Mesendoderm (in vitro differentiated cells): ENCODE results near the gene GRB10.

ENCODE experiments used
- DNase-seq: peaks from one replicate; pipeline ENCODE4 v3.0.0; 2013
- H2AK5ac ChIP-seq: 2 replicates; pipeline ENCODE4 v1.6.1; 2013; ENCODE audit warnings: low read length, inconsistent platforms
- H2BK120ac ChIP-seq: 2 replicates; pipeline ENCODE4 v1.6.1; 2013; ENCODE audit warnings: low read depth, mild to moderate bottlenecking, low read length, moderate library complexity, mixed read lengths
- H2BK15ac ChIP-seq: replicated peaks from 2 replicates; pipeline ENCODE4 v1.6.1; 2013; ENCODE audit warnings: low read depth, mild to moderate bottlenecking, moderate library complexity
- H2BK5ac ChIP-seq: 2 replicates; pipeline ENCODE4 v1.6.1; 2013; ENCODE audit warnings: low read length, inconsistent platforms
- H3K18ac ChIP-seq: 2 replicates; pipeline ENCODE4 v1.6.1; 2013; ENCODE audit warnings: mild to moderate bottlenecking, low read length, mixed read lengths
- H3K23ac ChIP-seq: one replicate; pipeline ENCODE4 v1.6.1; 2013; ENCODE audit warnings: low read length
- H3K27ac ChIP-seq: 2 replicates; pipeline ENCODE4 v1.5.1; 2013; ENCODE audit warnings: low read depth, mild to moderate bottlenecking, inconsistent platforms, low read length, moderate library complexity
- H3K27me3 ChIP-seq: 2 replicates; pipeline ENCODE4 v1.6.1; 2013; ENCODE audit warnings: low read length, control low read depth, mild to moderate bottlenecking, inconsistent platforms; ENCODE audit not compliant: insufficient read depth, poor library complexity
- H3K36me3 ChIP-seq: 2 replicates; pipeline ENCODE4 v1.6.1; 2013; ENCODE audit warnings: low read length, inconsistent platforms; ENCODE audit not compliant: control insufficient read depth, insufficient read depth
- H3K4ac ChIP-seq: one replicate; pipeline ENCODE4 v1.6.1; 2013; ENCODE audit warnings: low read depth, mild to moderate bottlenecking, low read length, moderate library complexity
- H3K4me1 ChIP-seq: 2 replicates; pipeline ENCODE4 v1.6.1; 2013; ENCODE audit warnings: low read depth, low read length, inconsistent platforms; ENCODE audit not compliant: control insufficient read depth
- H3K4me2 ChIP-seq: 2 replicates; pipeline ENCODE4 v1.6.1; 2013; ENCODE audit warnings: low read length
- H3K4me3 ChIP-seq: 2 replicates; pipeline ENCODE4 v1.5.1; 2013; ENCODE audit warnings: mild to moderate bottlenecking, low read length
- H3K56ac ChIP-seq: one replicate; pipeline ENCODE4 v1.6.1; 2013; ENCODE audit warnings: low read length
- H3K79me1 ChIP-seq: 2 replicates; pipeline ENCODE4 v1.6.1; 2013; ENCODE audit warnings: low read length, inconsistent platforms
- H3K79me2 ChIP-seq: 2 replicates; pipeline ENCODE4 v1.6.1; 2013; ENCODE audit warnings: mild to moderate bottlenecking, low read length; ENCODE audit not compliant: control insufficient read depth, insufficient read depth
- H3K9ac ChIP-seq: 2 replicates; pipeline ENCODE4 v1.6.1; 2013; ENCODE audit warnings: low read length, inconsistent platforms
- H4K5ac ChIP-seq: one replicate; pipeline ENCODE4 v1.6.1; 2013; ENCODE audit warnings: low read length
- H4K8ac ChIP-seq: one replicate; pipeline ENCODE4 v1.6.1; 2013; ENCODE audit warnings: low read depth, mild to moderate bottlenecking, control low read depth, low read length, moderate library complexity
- WGBS: extraction: QIAGEN DNeasy Blood & Tissue Kit; methylation state at CpG from one replicate; pipeline ENCODE4 v1.1.7; 2013; ENCODE audit warnings: low lambda C conversion rate, missing lambda C conversion rate; ENCODE audit not compliant: insufficient coverage; ENCODE audit errors: extremely low coverage; 5-methylcytosine and 5-hydroxymethylcytosine counted together

Gene GRB10

GRCh38 chr7:50647286-50647980, 135.3 kb downstream of the GRB10 start:
- no peak for DNase-seq
- Histone ChIP-seq H3K23ac (no peak overlapping the region), H3K36me3 (no peaks in the 10 kb centered on the region), H2BK120ac (no peak overlapping the region), H3K9ac (no peak overlapping the region), H3K4ac (no peak overlapping the region), H3K4me1 (no peaks in the 10 kb centered on the region), H3K4me3 (no peak overlapping the region), H2BK5ac (no peak overlapping the region), H3K79me1 (peaks cover 18% of the 10 kb centered on the region), H3K18ac (no peak overlapping the region), H3K79me2 (peaks cover 5% of the 10 kb centered on the region), H2AK5ac (no peak overlapping the region), H3K56ac (no peak overlapping the region), H3K27me3 (no peaks in the 10 kb centered on the region), H2BK15ac (no peak overlapping the region), H3K27ac (no peak overlapping the region), H3K4me2 (no peak overlapping the region), H4K5ac (no peak overlapping the region), H4K8ac (no peak overlapping the region)
- WGBS, result no CpG with 5 or more reads among the region's 10 CpGs

- Histone ChIP-seq H3K4me3 (no peak overlapping the region), H2BK120ac (no peak overlapping the region), H3K56ac (no peak overlapping the region), H3K23ac (no peak overlapping the region), H3K27ac (no peak overlapping the region), H3K18ac (no peak overlapping the region), H3K79me1 (peaks cover 23% of the 10 kb centered on the region), H3K36me3 (no peaks in the 10 kb centered on the region), H2AK5ac (no peak overlapping the region), H2BK5ac (no peak overlapping the region), H3K4ac (no peak overlapping the region), H3K27me3 (no peaks in the 10 kb centered on the region), H4K5ac (no peak overlapping the region), H3K4me1 (no peaks in the 10 kb centered on the region), H4K8ac (no peak overlapping the region), H2BK15ac (no peak overlapping the region), H3K79me2 (peaks cover 5% of the 10 kb centered on the region), H3K4me2 (no peak overlapping the region), H3K9ac (no peak overlapping the region)
- no CpG with 5 or more reads among the region's 9 CpGs for WGBS
- DNase-seq, result no peak
Measured at GRCh38 chr7:50646069-50646468, 136.6 kb downstream of the GRB10 start.

- Histone ChIP-seq H3K36me3 (no peaks in the 10 kb centered on the region), H2BK15ac (no peak overlapping the region), H3K23ac (no peak overlapping the region), H3K4me2 (no peak overlapping the region), H3K79me2 (peaks cover 5% of the 10 kb centered on the region), H3K18ac (no peak overlapping the region), H3K79me1 (peaks cover 20% of the 10 kb centered on the region), H3K27me3 (no peaks in the 10 kb centered on the region), H3K4ac (no peak overlapping the region), H4K8ac (no peak overlapping the region), H2AK5ac (no peak overlapping the region), H4K5ac (no peak overlapping the region), H2BK5ac (no peak overlapping the region), H3K4me1 (no peaks in the 10 kb centered on the region), H3K9ac (no peak overlapping the region), H3K27ac (no peak overlapping the region), H3K56ac (no peak overlapping the region), H3K4me3 (no peak overlapping the region), H2BK120ac (no peak overlapping the region)
- no peak for DNase-seq
Measured at GRCh38 chr7:50645186-50645585, 137.5 kb downstream of the GRB10 start.

- no peak overlapping the region for H3K9ac ChIP-seq
- no peak overlapping the region for H3K4ac ChIP-seq
- no peak overlapping the region for H3K27ac ChIP-seq
- H3K79me2 ChIP-seq, result peaks cover 5% of the 10 kb centered on the region
- no peak overlapping the region for H2AK5ac ChIP-seq
- no peaks in the 10 kb centered on the region for H3K4me1 ChIP-seq
- peak overlapping the region; percentile 89 for H3K23ac ChIP-seq
- H3K18ac ChIP-seq, result no peak overlapping the region
- WGBS, result no CpG with 5 or more reads among the region's 5 CpGs
- H3K36me3 ChIP-seq, result no peaks in the 10 kb centered on the region
- H3K4me2 ChIP-seq, result no peak overlapping the region
- H3K4me3 ChIP-seq, result no peak overlapping the region
- H4K5ac ChIP-seq, result no peak overlapping the region
- H2BK120ac ChIP-seq, result no peak overlapping the region
- H3K27me3 ChIP-seq, result no peaks in the 10 kb centered on the region
- no peak overlapping the region for H2BK5ac ChIP-seq
- peaks cover 16% of the 10 kb centered on the region for H3K79me1 ChIP-seq
- H4K8ac ChIP-seq, result no peak overlapping the region
- H2BK15ac ChIP-seq, result no peak overlapping the region
- no peak for DNase-seq
- H3K56ac ChIP-seq, result no peak overlapping the region
Measured at GRCh38 chr7:50644586-50644985, 138.1 kb downstream of the GRB10 start.

GRCh38 chr7:50644114-50644513, 138.6 kb downstream of the GRB10 start:
- no peak overlapping the region for H2BK5ac ChIP-seq
- WGBS, result no CpG with 5 or more reads among the region's 6 CpGs

More at GRCh38 chr7:50644114-50644513, 138.6 kb downstream of the GRB10 start:
- H3K27ac ChIP-seq, result no peak overlapping the region
- H3K56ac ChIP-seq, result no peak overlapping the region
- H3K36me3 ChIP-seq, result no peaks in the 10 kb centered on the region
- H4K8ac ChIP-seq, result no peak overlapping the region
- H4K5ac ChIP-seq, result no peak overlapping the region
- no peak overlapping the region for H2BK15ac ChIP-seq
- DNase-seq, result no peak
- no peak overlapping the region for H3K4me3 ChIP-seq
- H3K4me1 ChIP-seq, result no peaks in the 10 kb centered on the region
- no peak overlapping the region for H3K4me2 ChIP-seq
- H3K79me1 ChIP-seq, result peaks cover 16% of the 10 kb centered on the region
- no peak overlapping the region for H3K4ac ChIP-seq
- H3K79me2 ChIP-seq, result peaks cover 5% of the 10 kb centered on the region
- H3K18ac ChIP-seq, result no peak overlapping the region
- no peak overlapping the region for H3K23ac ChIP-seq
- no peaks in the 10 kb centered on the region for H3K27me3 ChIP-seq
- H2AK5ac ChIP-seq, result no peak overlapping the region
- H3K9ac ChIP-seq, result no peak overlapping the region
- H2BK120ac ChIP-seq, result no peak overlapping the region
